ENCODE measurements around the gene SLC12A9. TPM values are rescaled to one million over a fixed set of nuclear protein-coding genes. Genes with fewer than 3 reads are reported as not detected.

SLC12A9 gene
- total and polyA plus RNA-seq, 3 experiments from 2014 or later, result 9.5 to 29.1 (median 24.7) TPM

DNA sequence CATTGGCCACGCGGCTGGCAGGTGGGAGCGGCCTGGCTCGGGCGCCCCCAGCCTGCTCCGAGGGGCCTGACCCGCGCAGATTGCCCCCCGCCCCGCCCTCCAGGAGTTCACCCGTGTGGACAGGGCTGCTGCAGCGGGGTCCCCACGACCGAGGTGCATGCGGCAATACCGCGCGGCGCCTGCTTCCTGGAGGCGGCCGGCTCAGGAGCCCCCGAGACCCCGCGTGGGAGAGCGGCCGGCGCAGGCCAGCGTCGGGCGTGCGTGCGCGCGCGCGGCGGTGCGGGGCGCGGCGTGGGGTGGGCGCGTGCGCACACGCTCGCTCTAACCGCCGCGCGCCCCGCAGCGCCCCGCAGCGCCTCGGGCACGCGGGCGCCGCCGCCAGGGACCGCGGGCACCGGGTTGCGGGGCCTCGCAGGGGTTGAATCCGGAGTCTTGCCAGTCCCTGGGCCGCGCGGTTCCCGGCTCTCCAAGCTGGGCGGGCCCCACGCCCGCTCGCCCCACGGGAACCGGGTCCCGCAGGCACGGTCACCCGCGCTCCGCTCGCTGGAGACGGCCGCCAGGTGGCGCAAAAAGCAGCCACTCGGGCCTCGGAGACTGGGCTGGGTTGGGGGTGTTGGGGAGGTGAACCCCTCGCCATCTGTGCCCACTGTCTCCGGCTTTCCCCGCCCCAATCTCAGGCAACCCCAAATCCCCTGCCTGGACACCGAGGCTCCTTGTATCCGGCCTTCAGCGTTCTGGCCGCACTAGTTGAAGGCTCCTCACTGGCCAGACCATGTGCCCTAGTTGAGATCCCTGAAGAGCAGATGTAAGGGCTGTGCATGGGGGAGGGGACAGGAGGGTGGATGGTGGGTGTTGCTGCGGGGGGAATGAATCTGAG, 44.5 kb downstream of the SLC12A9 start:
- DNase-seq, result peak in 4 of 5 donors; percentile 33 to 62 (median 42)
- ChIA-PET CTCF (interaction anchor here (0.6 to 2.6 kb wide), 2 partner anchors 162 to 181 kb away, joined by 3 to 13 read pairs; no protein-coding TSS in a partner anchor), POLR2A (no interaction called here)
- Mint-ChIP-seq H3K27me3 (peaks cover 36 to 52% of the 10 kb centered on the region in 2 donors), H3K27ac (peak overlapping the region in 3 of 8 donors; percentile 9 to 56 (median 41)), H3K4me1 (peaks cover 8 to 15% (median 8%) of the 10 kb centered on the region in 3 donors), H3K9me3 (no peaks in the 10 kb centered on the region), H3K36me3 (no peaks in the 10 kb centered on the region), H3K4me3 (peak overlapping the region; percentile 38 to 88 (median 67))
- Histone ChIP-seq H3K4me1 (ENCODE audit: insufficient read depth, low read length) (peaks cover 15% of the 10 kb centered on the region), H3K27me3 (ENCODE audit: insufficient read depth, low read length, poor library complexity, severe bottlenecking) (peaks cover 23% of the 10 kb centered on the region), H3K9me3 (ENCODE audit: low read length) (no peaks in the 10 kb centered on the region), H3K36me3 (ENCODE audit: insufficient read depth, low read length) (no peaks in the 10 kb centered on the region), H3K27ac (ENCODE audit: low read depth, low read length) (no peak overlapping the region), H3K4me3 (ENCODE audit: low read length) (peak overlapping the region; percentile 59)

DNA sequence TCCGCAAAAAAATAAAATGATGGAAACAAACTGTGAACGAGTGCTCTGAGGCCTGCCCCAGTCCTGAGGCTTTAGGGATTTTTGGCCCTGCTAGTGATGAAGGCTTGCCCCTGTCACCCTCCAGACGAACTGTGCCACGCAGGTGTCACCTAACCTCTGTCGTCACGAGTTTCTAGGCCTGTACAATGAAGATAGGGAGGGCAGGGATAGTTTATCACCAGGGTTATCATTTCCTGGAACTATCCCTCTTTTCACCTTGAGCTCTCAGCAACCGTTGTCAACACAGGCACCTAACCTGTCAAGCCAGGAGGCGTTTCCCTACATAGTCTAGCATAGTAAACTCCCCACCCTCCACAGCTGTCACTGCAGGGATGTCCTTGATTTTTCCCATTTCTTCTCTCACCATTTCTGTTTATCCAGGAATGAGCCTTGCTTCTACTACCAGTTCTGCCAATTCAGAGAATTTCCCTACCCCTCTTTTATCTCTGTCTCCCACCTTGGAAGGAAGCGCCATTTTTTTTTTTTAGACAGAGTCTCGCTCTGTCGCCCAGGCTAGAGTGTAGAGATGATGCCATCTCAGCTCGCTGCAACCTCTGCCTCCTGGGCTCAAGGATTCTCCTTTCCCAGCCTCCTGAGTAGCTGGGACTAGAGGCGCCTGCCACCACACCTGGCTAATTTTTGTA, 45.4 kb downstream of the SLC12A9 start:
- POLR2A ChIA-PET, result no interaction called here
- Histone ChIP-seq H3K4me1 (ENCODE audit: insufficient read depth, low read length) (peaks cover 15% of the 10 kb centered on the region), H3K36me3 (ENCODE audit: insufficient read depth, low read length) (no peaks in the 10 kb centered on the region), H3K27ac (ENCODE audit: low read depth, low read length) (no peak overlapping the region), H3K4me3 (ENCODE audit: low read length) (no peak overlapping the region), H3K27me3 (ENCODE audit: insufficient read depth, low read length, poor library complexity, severe bottlenecking) (peaks cover 23% of the 10 kb centered on the region), H3K9me3 (ENCODE audit: low read length) (no peaks in the 10 kb centered on the region)
- H3K27me3 Mint-ChIP-seq, result peaks cover 27 to 42% of the 10 kb centered on the region in 2 donors
- CTCF ChIA-PET, result interaction anchor here (0.8 to 2.6 kb wide), 4 partner anchors 8 to 185 kb away, joined by 3 to 13 read pairs (median 7); partner anchors contain the start of gene UFSP1
- no peak for DNase-seq
- peaks cover 7 to 15% (median 8%) of the 10 kb centered on the region in 3 donors for H3K4me1 Mint-ChIP-seq
- H3K27ac Mint-ChIP-seq, result peak overlapping the region in 1 of 8 donors; percentile 9
- no peaks in the 10 kb centered on the region for H3K9me3 Mint-ChIP-seq
- no peaks in the 10 kb centered on the region for H3K36me3 Mint-ChIP-seq
- peak overlapping the region; percentile 8 to 87 (median 60) for H3K4me3 Mint-ChIP-seq

DNA sequence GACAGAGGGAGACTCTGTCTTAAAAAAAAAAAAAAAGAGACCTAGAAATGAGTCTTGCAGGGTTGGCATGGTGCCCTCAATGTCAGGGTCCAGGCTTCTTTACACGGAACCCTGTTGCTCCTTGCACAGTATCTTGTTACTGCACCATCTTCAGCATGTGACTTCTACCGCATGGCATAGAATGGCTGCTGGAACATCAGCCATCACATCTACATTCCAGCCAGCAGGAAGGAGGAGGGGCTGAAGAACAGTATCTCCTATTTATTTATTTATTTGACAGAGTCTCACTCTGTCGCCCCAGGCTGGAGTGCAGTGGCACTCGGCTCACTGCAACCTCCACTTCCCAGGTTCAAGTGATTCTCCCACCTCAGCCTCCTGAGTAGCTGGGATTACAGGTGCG, 46.9 kb downstream of the SLC12A9 start:
- Mint-ChIP-seq H3K4me1 (peaks cover 7 to 15% (median 8%) of the 10 kb centered on the region in 3 donors), H3K9me3 (no peaks in the 10 kb centered on the region), H3K27me3 (peaks cover 25 to 36% of the 10 kb centered on the region in 2 donors), H3K4me3 (peak overlapping the region in 1 of 7 donors; percentile 54), H3K36me3 (no peaks in the 10 kb centered on the region), H3K27ac (peak overlapping the region in 1 of 8 donors; percentile 65)
- POLR2A ChIA-PET, result no interaction called here
- no peak for DNase-seq
- no peaks in the 10 kb centered on the region for H3K36me3 ChIP-seq (ENCODE audit: insufficient read depth, low read length)
- H3K4me3 ChIP-seq (ENCODE audit: low read length), result no peak overlapping the region
- CTCF ChIA-PET, result interaction anchor here (1.3 to 2.6 kb wide), 2 partner anchors 159 kb away, joined by 4 to 13 read pairs; no protein-coding TSS in a partner anchor
- no peak overlapping the region for H3K27ac ChIP-seq (ENCODE audit: low read depth, low read length)
- H3K9me3 ChIP-seq (ENCODE audit: low read length), result no peaks in the 10 kb centered on the region
- peaks cover 15% of the 10 kb centered on the region for H3K4me1 ChIP-seq (ENCODE audit: insufficient read depth, low read length)
- peaks cover 23% of the 10 kb centered on the region for H3K27me3 ChIP-seq (ENCODE audit: insufficient read depth, low read length, poor library complexity, severe bottlenecking)

- Mint-ChIP-seq H3K9me3 (no peaks in the 10 kb centered on the region), H3K27me3 (peaks cover 24 to 34% of the 10 kb centered on the region in 2 donors), H3K4me1 (peaks cover 4 to 12% (median 6%) of the 10 kb centered on the region in 3 donors), H3K4me3 (no peak overlapping the region), H3K36me3 (no peaks in the 10 kb centered on the region), H3K27ac (no peak overlapping the region)
- Histone ChIP-seq H3K27ac (ENCODE audit: low read depth, low read length) (no peak overlapping the region), H3K4me1 (ENCODE audit: insufficient read depth, low read length) (peaks cover 6% of the 10 kb centered on the region), H3K9me3 (ENCODE audit: low read length) (no peaks in the 10 kb centered on the region), H3K27me3 (ENCODE audit: insufficient read depth, low read length, poor library complexity, severe bottlenecking) (peaks cover 16% of the 10 kb centered on the region), H3K36me3 (ENCODE audit: insufficient read depth, low read length) (no peaks in the 10 kb centered on the region), H3K4me3 (ENCODE audit: low read length) (no peak overlapping the region)
- POLR2A ChIA-PET, result no interaction called here
- DNase-seq, result no peak
- CTCF ChIA-PET, result interaction anchor here (0.7 to 1.3 kb wide), 3 partner anchors 11 to 158 kb away, joined by 3 to 4 read pairs (median 3); no protein-coding TSS in a partner anchor
Observed at GRCh38 chr7:100900978-100901377, 48.5 kb downstream of the SLC12A9 start.

DNA sequence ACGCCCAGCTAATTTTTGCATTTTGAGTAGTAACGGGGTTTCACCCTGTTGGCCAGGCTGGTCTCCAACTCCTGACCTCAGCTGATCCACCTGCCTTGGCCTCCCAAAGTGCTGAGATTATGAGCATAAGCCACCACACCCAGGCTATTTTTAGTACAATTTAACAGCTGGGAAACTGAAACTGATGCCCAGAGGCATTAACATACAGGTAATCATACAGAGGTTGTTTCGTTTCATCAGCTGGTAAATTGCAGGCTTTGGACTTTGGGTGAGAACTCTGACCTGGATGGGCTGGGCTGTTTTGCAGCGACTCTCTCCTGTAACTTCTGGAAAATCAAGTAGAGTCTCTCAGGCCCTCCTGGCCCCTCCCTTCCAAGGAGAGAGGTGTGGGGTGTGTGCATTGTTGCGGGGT, 49.4 kb downstream of the SLC12A9 start:
- Histone ChIP-seq H3K9me3 (ENCODE audit: low read length) (no peaks in the 10 kb centered on the region), H3K36me3 (ENCODE audit: insufficient read depth, low read length) (no peaks in the 10 kb centered on the region), H3K4me1 (ENCODE audit: insufficient read depth, low read length) (no peaks in the 10 kb centered on the region), H3K27me3 (ENCODE audit: insufficient read depth, low read length, poor library complexity, severe bottlenecking) (peaks cover 9% of the 10 kb centered on the region), H3K4me3 (ENCODE audit: low read length) (no peak overlapping the region), H3K27ac (ENCODE audit: low read depth, low read length) (no peak overlapping the region)
- ChIA-PET POLR2A (no interaction called here), CTCF (no interaction called here)
- no peak for DNase-seq
- H3K4me1 Mint-ChIP-seq, result peaks cover 0 to 7% (median 1%) of the 10 kb centered on the region in 3 donors
- H3K27me3 Mint-ChIP-seq, result peaks cover 20 to 29% of the 10 kb centered on the region in 2 donors
- H3K9me3 Mint-ChIP-seq, result no peaks in the 10 kb centered on the region
- no peak overlapping the region for H3K4me3 Mint-ChIP-seq
- H3K27ac Mint-ChIP-seq, result no peak overlapping the region
- H3K36me3 Mint-ChIP-seq, result no peaks in the 10 kb centered on the region

DNA sequence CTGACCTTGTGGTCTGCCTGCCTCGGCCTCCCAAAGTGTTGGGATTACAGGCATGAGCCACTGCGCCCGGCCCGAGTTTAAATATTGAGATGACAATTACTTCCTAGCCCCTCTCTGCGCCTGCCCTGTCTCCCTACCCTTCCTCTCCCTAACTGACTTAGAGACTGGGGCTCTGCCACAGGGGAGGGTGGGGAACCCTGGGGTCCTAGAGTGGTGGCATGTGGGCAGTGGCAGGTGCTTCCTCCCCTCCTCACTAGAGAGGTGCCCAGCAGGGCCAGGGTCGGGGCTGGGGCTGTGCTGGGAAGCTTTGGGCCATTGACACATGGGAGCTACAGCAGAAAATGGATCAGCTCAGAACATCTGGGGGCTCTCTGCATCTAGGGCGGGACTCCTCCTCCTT, 50.1 kb downstream of the SLC12A9 start:
- H3K4me1 Mint-ChIP-seq, result peaks cover 0 to 3% (median 0%) of the 10 kb centered on the region in 3 donors
- H3K9me3 Mint-ChIP-seq, result no peaks in the 10 kb centered on the region
- no peaks in the 10 kb centered on the region for H3K36me3 Mint-ChIP-seq
- no peaks in the 10 kb centered on the region for H3K4me1 ChIP-seq (ENCODE audit: insufficient read depth, low read length)
- no peaks in the 10 kb centered on the region for H3K9me3 ChIP-seq (ENCODE audit: low read length)
- no peak for DNase-seq
- H3K27ac ChIP-seq (ENCODE audit: low read depth, low read length), result no peak overlapping the region
- H3K36me3 ChIP-seq (ENCODE audit: insufficient read depth, low read length), result no peaks in the 10 kb centered on the region
- no peak overlapping the region for H3K27ac Mint-ChIP-seq
- no peak overlapping the region for H3K4me3 ChIP-seq (ENCODE audit: low read length)
- H3K4me3 Mint-ChIP-seq, result no peak overlapping the region
- peaks cover 16 to 23% of the 10 kb centered on the region in 2 donors for H3K27me3 Mint-ChIP-seq
- H3K27me3 ChIP-seq (ENCODE audit: insufficient read depth, low read length, poor library complexity, severe bottlenecking), result peaks cover 4% of the 10 kb centered on the region
- CTCF ChIA-PET, result interaction anchor here (0.7 kb wide), 1 partner anchor 240 kb away, joined by 3 read pairs; no protein-coding TSS in a partner anchor
- POLR2A ChIA-PET, result interaction anchor here (0.6 kb wide), 1 partner anchor 955 kb away, joined by 5 read pairs; no protein-coding TSS in a partner anchor

DNA sequence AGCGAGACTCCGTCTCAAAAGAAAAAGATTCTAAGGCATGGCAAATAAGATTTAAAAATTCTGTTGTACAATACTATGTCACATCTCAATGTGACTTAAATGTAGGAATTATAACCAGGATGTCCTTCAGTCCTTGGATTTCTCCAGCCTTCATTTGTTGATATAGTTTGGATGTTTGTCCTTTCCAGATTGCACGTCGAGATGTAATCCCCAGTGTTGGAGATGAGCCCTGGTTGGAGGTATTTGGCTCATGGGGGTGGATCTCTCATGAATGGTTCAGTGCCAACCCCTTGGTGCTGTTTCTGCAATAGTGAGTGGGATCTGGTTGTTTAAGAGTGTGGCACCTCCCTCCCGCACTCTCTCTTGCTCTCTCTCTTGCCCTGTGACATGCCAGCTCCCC, 56.0 kb downstream of the SLC12A9 start:
- peaks cover 14 to 22% of the 10 kb centered on the region in 2 donors for H3K27me3 Mint-ChIP-seq
- Histone ChIP-seq H3K4me1 (ENCODE audit: insufficient read depth, low read length) (no peaks in the 10 kb centered on the region), H3K9me3 (ENCODE audit: low read length) (no peaks in the 10 kb centered on the region), H3K27ac (ENCODE audit: low read depth, low read length) (no peak overlapping the region), H3K4me3 (ENCODE audit: low read length) (no peak overlapping the region), H3K36me3 (ENCODE audit: insufficient read depth, low read length) (no peaks in the 10 kb centered on the region), H3K27me3 (ENCODE audit: insufficient read depth, low read length, poor library complexity, severe bottlenecking) (no peaks in the 10 kb centered on the region)
- no peaks in the 10 kb centered on the region for H3K36me3 Mint-ChIP-seq
- H3K27ac Mint-ChIP-seq, result no peak overlapping the region
- DNase-seq, result no peak
- H3K4me1 Mint-ChIP-seq, result no peaks in the 10 kb centered on the region
- ChIA-PET POLR2A (no interaction called here), CTCF (no interaction called here)
- no peak overlapping the region for H3K4me3 Mint-ChIP-seq
- peaks cover 0 to 5% (median 0%) of the 10 kb centered on the region in 5 donors for H3K9me3 Mint-ChIP-seq
